Measurements from ENCODE around the gene TSKU. TPM values are rescaled to one million over a fixed set of nuclear protein-coding genes. Genes with fewer than 3 reads are reported as not detected.

Gene TSKU
- polyA plus RNA-seq, 3 donors, result not detected

DNA sequence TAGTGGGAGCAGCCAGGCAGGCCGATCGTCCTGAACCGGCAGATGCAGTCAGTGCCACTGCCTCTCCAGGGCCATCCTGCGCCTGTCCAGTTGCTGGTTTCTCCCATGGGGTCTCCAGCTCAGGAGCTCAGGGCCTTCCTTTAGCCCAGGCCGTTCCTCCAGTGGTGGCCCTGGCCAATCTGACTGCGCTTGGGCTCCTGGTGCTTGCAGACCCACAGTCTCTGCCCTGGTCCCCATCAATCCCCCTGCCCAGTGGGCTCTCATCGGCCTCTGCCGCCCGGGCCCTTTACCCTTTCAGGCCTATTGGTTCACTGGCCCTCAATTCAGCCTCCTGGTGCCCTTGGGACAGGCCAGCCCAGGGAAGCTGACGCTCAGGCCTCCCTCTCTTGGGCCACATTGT, 29.2 kb upstream of the TSKU start:
- Histone ChIP-seq H3K36me3 (replicated peaks in 1 of 2; ENCODE audit: control insufficient read depth in 1 of 2, insufficient read depth in 2 of 2, low read length in 2 of 2) (no peaks in the 10 kb centered on the region), H2AFZ (ENCODE audit: insufficient read depth, low read depth, low read length, poor library complexity, severe bottlenecking) (no peak overlapping the region), H4K20me1 (ENCODE audit: insufficient read depth, low read length) (no peaks in the 10 kb centered on the region), H3K4me1 (ENCODE audit: control insufficient read depth in 1 of 2, insufficient read depth in 2 of 2, low read length in 2 of 2) (no peaks in the 10 kb centered on the region), H3K4me3 (replicated peaks in 1 of 3; ENCODE audit: low read depth in 2 of 3, low read length in 3 of 3) (no peak overlapping the region), H3K9me3 (replicated peaks in 1 of 2; ENCODE audit: control insufficient read depth in 1 of 2, insufficient read depth in 1 of 2, low read length in 2 of 2) (no peaks in the 10 kb centered on the region), H3K9ac (ENCODE audit: insufficient read depth, low read length, poor library complexity, severe bottlenecking) (no peak overlapping the region), H3K4me2 (replicated peaks; ENCODE audit: extremely low read depth, low read length, poor library complexity, severe bottlenecking) (no peak overlapping the region), H3K27me3 (ENCODE audit: control insufficient read depth in 2 of 2, insufficient read depth in 2 of 2, low read length in 2 of 2) (no peaks in the 10 kb centered on the region), H3K79me2 (ENCODE audit: insufficient read depth, low read length) (no peaks in the 10 kb centered on the region), H3K27ac (ENCODE audit: low read depth in 1 of 2, low read length in 2 of 2) (no peak overlapping the region)
- H3K4me1 Mint-ChIP-seq, result no peaks in the 10 kb centered on the region
- H3K9me3 Mint-ChIP-seq, result peaks cover 0 to 2% (median 0%) of the 10 kb centered on the region in 7 donors
- H3K36me3 Mint-ChIP-seq, result no peaks in the 10 kb centered on the region
- intact Hi-C loops (cut with micrococcal nuclease), result no loop called here
- no peak for TF ChIP-seq CTCF (IDR thresholded peaks at IDR 0.05)
- DNase-seq, result no peak
- H3K27ac Mint-ChIP-seq, result no peak overlapping the region
- H3K27me3 Mint-ChIP-seq (ENCODE audit: low read depth in 3 of 3), result peaks cover 8 to 22% (median 20%) of the 10 kb centered on the region in 3 donors
- WGBS (ENCODE audit: insufficient coverage), result 97% methylated on average over 10 of the region's 10 CpGs
- no peak overlapping the region for H3K4me3 Mint-ChIP-seq

- H3K4me1 Mint-ChIP-seq, result no peaks in the 10 kb centered on the region
- Histone ChIP-seq H3K27me3 (ENCODE audit: control insufficient read depth in 2 of 2, insufficient read depth in 2 of 2, low read length in 2 of 2) (no peaks in the 10 kb centered on the region), H3K27ac (ENCODE audit: low read depth in 1 of 2, low read length in 2 of 2) (no peak overlapping the region), H3K79me2 (ENCODE audit: insufficient read depth, low read length) (no peaks in the 10 kb centered on the region), H2AFZ (ENCODE audit: insufficient read depth, low read depth, low read length, poor library complexity, severe bottlenecking) (no peak overlapping the region), H3K36me3 (replicated peaks in 1 of 2; ENCODE audit: control insufficient read depth in 1 of 2, insufficient read depth in 2 of 2, low read length in 2 of 2) (no peaks in the 10 kb centered on the region), H3K4me2 (replicated peaks; ENCODE audit: extremely low read depth, low read length, poor library complexity, severe bottlenecking) (no peak overlapping the region), H3K9me3 (replicated peaks in 1 of 2; ENCODE audit: control insufficient read depth in 1 of 2, insufficient read depth in 1 of 2, low read length in 2 of 2) (no peaks in the 10 kb centered on the region), H3K4me3 (replicated peaks in 1 of 3; ENCODE audit: low read depth in 2 of 3, low read length in 3 of 3) (no peak overlapping the region), H4K20me1 (ENCODE audit: insufficient read depth, low read length) (no peaks in the 10 kb centered on the region), H3K9ac (ENCODE audit: insufficient read depth, low read length, poor library complexity, severe bottlenecking) (no peak overlapping the region), H3K4me1 (ENCODE audit: control insufficient read depth in 1 of 2, insufficient read depth in 2 of 2, low read length in 2 of 2) (no peaks in the 10 kb centered on the region)
- intact Hi-C loops (cut with micrococcal nuclease), result no loop called here
- H3K4me3 Mint-ChIP-seq, result no peak overlapping the region
- no peaks in the 10 kb centered on the region for H3K36me3 Mint-ChIP-seq
- no peak overlapping the region for H3K27ac Mint-ChIP-seq
- DNase-seq, result no peak
- H3K9me3 Mint-ChIP-seq, result peaks cover 0 to 2% (median 0%) of the 10 kb centered on the region in 7 donors
- WGBS (ENCODE audit: insufficient coverage), result 76% methylated on average over 6 of the region's 6 CpGs
- no peak for TF ChIP-seq CTCF (IDR thresholded peaks at IDR 0.05)
- H3K27me3 Mint-ChIP-seq (ENCODE audit: low read depth in 3 of 3), result peaks cover 15 to 28% (median 17%) of the 10 kb centered on the region in 3 donors
Measured at GRCh38 chr11:76756341-76756741, 26.8 kb upstream of the TSKU start.

All from CD14-positive monocyte (primary cell).